Measurements from ENCODE around the gene BPGM.

The BPGM gene

GRCh38 chr7:134707663-134708378 lies 61.2 kb downstream of the BPGM start:
- H3K4me3 ChIP-seq (ENCODE audit: low read length) = no peak overlapping the region
- no peak for DNase-seq (ENCODE audit: low read depth, low spot score)

- no peak for DNase-seq (ENCODE audit: low read depth, low spot score)
- H3K4me3 ChIP-seq (ENCODE audit: low read length) = no peak overlapping the region
Measured at GRCh38 chr7:134708692-134709091, 62.0 kb downstream of the BPGM start.

DNA sequence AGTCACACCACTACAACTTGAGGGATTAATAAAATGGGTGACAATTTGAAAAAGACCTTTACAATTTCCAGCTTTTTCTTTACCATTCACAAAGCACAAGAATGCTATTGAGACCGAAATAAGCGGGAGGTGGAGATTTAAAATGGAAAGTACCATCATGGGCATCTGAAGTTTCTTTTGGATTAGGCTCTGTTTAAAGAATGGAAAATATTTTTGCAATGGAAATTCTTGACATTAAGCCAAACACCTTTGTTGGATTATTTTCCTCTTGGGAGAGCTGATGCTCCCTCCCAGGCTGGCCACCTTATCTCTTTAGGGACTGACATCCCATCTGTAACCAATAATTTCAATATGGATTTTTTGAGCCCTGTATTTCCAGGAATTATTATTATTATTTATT lies 62.5 kb downstream of the BPGM start:
- no peak overlapping the region for H3K4me3 ChIP-seq (ENCODE audit: low read length)
- no peak for DNase-seq (ENCODE audit: low read depth, low spot score)

GRCh38 chr7:134710511-134710853 lies 63.8 kb downstream of the BPGM start:
- DNase-seq (ENCODE audit: low read depth, low spot score) = no peak
- no peak overlapping the region for H3K4me3 ChIP-seq (ENCODE audit: low read length)

- peak; percentile 60 for DNase-seq (ENCODE audit: low read depth, low spot score)
- no peak overlapping the region for H3K4me3 ChIP-seq (ENCODE audit: low read length)
Measured at GRCh38 chr7:134710854-134711624, 64.4 kb downstream of the BPGM start.

GRCh38 chr7:134712196-134712595 lies 65.5 kb downstream of the BPGM start:
- H3K4me3 ChIP-seq (ENCODE audit: low read length) = no peak overlapping the region
- DNase-seq (ENCODE audit: low read depth, low spot score) = no peak

- DNase-seq (ENCODE audit: low read depth, low spot score) = no peak
- H3K4me3 ChIP-seq (ENCODE audit: low read length) = no peak overlapping the region
Measured at GRCh38 chr7:134714470-134715205, 68.0 kb downstream of the BPGM start.

DNA sequence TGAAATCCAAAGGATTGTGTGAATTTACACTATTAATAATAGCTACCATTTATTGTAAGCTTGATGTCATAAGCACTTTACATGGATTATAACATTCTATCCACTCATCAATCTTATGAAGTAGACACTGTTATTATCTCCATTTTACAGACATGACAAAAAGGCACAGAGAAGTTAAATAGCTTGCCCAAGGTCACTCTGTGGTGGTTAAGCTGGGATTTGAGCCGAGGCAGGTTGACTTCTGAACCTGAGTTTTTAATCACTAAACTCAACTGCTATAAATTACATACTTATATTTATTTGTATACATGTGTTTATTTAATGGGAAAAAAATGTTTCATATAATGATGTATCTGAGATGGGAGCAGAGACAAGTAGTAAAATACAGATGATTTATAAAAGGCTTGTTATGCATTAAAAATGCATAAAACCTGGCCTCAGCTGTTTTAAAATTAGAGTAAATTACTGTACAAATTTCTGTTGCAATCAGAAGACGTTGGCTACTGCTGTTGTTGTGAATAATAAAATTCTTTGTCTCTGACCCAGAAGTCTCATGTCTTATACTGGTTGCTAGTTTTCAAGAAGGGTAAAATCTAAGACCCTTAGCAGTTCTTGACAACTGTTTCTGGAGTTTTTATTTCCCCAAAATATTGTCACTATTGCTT lies 71.7 kb downstream of the BPGM start:
- DNase-seq (ENCODE audit: low read depth, low spot score) = no peak
- H3K4me3 ChIP-seq (ENCODE audit: low read length) = no peak overlapping the region

DNA sequence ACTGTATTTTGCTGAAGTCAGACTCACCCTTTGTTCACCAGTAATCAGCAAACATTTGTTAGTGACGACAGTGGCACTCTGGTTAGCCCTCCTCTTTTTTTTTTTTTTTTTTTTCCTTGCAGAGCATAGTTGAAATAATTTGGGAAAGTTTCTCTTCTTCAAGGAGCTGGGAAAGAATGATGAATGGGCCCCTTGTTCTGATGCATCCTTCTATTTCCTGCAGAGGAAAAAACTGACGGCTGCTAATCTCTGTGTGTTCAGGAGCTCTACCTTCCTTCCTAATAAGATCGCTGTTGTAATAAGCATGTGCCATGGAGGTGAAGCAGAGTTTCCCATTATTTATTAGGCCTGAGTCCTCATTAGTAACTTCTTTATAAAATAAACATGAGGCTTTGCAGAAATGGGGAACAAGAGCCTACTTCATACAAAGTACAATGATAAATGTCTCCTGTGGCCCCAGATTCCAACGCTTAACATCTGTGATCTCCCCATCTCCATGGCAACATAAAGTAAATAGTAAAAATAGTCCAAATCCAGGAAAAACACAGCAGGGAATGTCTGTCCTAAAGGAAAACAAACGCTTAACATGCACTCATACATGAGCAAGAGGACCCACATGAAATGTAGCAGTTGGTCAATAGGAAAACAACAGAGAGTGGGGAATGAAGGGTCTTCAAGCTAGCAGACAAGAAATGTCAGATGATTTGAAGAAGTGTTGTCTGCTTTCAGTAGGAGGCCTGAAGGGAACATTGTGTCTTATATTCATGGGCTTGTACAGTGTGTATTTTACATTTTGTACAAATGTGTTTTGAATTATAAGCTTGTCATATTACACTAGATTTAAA lies 73.7 kb downstream of the BPGM start:
- no peak overlapping the region for H3K4me3 ChIP-seq (ENCODE audit: low read length)
- DNase-seq (ENCODE audit: low read depth, low spot score) = no peak

GRCh38 chr7:134721171-134721570 lies 74.5 kb downstream of the BPGM start:
- no peak for DNase-seq (ENCODE audit: low read depth, low spot score)
- H3K4me3 ChIP-seq (ENCODE audit: low read length) = no peak overlapping the region

DNA sequence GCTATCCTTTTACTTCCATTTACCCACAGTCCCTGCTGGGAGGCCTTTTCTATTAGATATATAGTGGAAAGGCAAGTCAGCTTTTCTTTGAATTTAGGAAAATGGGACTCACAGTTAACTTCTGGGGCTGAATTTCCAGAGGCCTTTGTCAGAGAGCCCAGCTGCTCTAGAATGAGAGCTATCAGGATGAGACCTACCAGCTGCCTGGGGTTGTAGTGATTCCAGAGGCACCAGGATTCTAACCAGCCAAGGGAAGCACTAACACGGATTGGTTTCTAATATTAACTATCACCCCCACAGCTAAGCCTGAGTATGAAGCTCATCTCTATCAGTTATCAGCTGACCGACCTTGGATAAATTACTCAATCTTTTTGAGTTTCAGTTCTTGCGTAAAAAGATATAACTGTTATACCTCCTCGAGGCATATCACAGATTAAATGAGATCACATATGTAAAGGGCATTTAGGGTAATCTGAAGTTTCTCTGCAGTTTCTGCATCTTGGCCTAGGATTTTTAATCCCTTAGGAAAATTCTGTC lies 76.2 kb downstream of the BPGM start:
- no peak overlapping the region for H3K4me3 ChIP-seq (ENCODE audit: low read length)
- DNase-seq (ENCODE audit: low read depth, low spot score) = no peak

- no peak for DNase-seq (ENCODE audit: low read depth, low spot score)
Measured at GRCh38 chr7:134723892-134724291, 77.2 kb downstream of the BPGM start.

GRCh38 chr7:134724606-134725005 lies 78.0 kb downstream of the BPGM start:
- no peak overlapping the region for H3K4me3 ChIP-seq (ENCODE audit: low read length)
- peak; percentile 9 for DNase-seq (ENCODE audit: low read depth, low spot score)

More at GRCh38 chr7:134723892-134724291, 77.2 kb downstream of the BPGM start:
- H3K4me3 ChIP-seq (ENCODE audit: low read length) = no peak overlapping the region

DNA sequence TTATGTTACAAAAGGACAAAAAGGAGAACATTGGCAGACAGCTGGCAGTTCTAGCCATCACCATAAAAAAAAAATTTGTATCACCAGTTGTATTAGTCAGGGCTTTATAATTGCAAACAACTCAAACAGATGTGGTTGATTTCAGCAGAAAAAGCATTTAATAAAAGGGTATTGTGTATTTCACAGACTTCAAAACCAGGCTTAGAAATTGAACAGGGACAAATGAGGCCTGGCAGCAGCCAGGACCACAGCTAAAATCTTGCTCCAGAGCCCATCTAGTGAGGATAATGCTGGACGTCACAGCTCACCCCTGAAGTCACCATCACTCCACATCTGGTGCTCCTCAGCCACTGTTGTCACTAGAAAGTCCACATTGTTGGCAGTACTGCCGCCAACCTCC lies 79.9 kb downstream of the BPGM start:
- DNase-seq (ENCODE audit: low read depth, low spot score) = no peak

GRCh38 chr7:134727711-134728110 lies 81.1 kb downstream of the BPGM start:
- DNase-seq (ENCODE audit: low read depth, low spot score) = no peak
- H3K4me3 ChIP-seq (ENCODE audit: low read length) = no peak overlapping the region

More for the DNA sequence above, 79.9 kb downstream of the BPGM start:
- no peak overlapping the region for H3K4me3 ChIP-seq (ENCODE audit: low read length)
